Mucosa of rectum (tissue), 2 donors: Measurements from ENCODE around the gene SIRT3.

Experiments used
- H3K27ac ChIP-seq, 2 donors: one replicate each; pipeline ENCODE4 v1.7.0; 2013; ENCODE audit warnings: inconsistent platforms in 2 of 2, low read depth in 2 of 2, low read length in 2 of 2
- H3K27me3 ChIP-seq, 2 donors: one replicate each; pipeline ENCODE4 v1.7.0; 2013; ENCODE audit warnings: low read length in 2 of 2; ENCODE audit not compliant: control insufficient read depth in 2 of 2, insufficient read depth in 2 of 2
- H3K36me3 ChIP-seq, 2 donors: one replicate each; pipeline ENCODE4 v1.7.0; 2013; ENCODE audit warnings: low read length in 2 of 2; ENCODE audit not compliant: control insufficient read depth in 2 of 2, insufficient read depth in 2 of 2
- H3K4me1 ChIP-seq, 2 donors: one replicate each; pipeline ENCODE4 v1.7.0; 2013; ENCODE audit warnings: low read length in 2 of 2, mild to moderate bottlenecking in 1 of 2; ENCODE audit not compliant: control insufficient read depth in 2 of 2, insufficient read depth in 2 of 2
- H3K4me3 ChIP-seq, 2 donors: one replicate each; pipeline ENCODE4 v1.7.0; 2013; ENCODE audit warnings: low read length in 2 of 2
- H3K9ac ChIP-seq, 2 donors: one replicate each; pipeline ENCODE4 v1.7.0; 2013; ENCODE audit warnings: low read length in 2 of 2, low read depth in 1 of 2, mild to moderate bottlenecking in 1 of 2
- H3K9me3 ChIP-seq, 2 donors: one replicate each; pipeline ENCODE4 v1.7.0; 2013; ENCODE audit warnings: low read length in 2 of 2; ENCODE audit not compliant: control insufficient read depth in 2 of 2
- donor health status: healthy.
- donor health status: Normal muscosa, but diverticular disease.

SIRT3 gene

GRCh38 chr11:203945-204586 is 32.1 kb downstream of the SIRT3 start:
- H3K4me3 ChIP-seq, result no peak overlapping the region
- H3K27ac ChIP-seq, result no peak overlapping the region
- H3K27me3 ChIP-seq, result no peaks in the 10 kb centered on the region
- peaks cover 14% of the 10 kb centered on the region in 2 donors for H3K4me1 ChIP-seq
- no peak overlapping the region for H3K9ac ChIP-seq
- H3K36me3 ChIP-seq, result peaks cover 23 to 42% of the 10 kb centered on the region in 2 donors
- no peaks in the 10 kb centered on the region for H3K9me3 ChIP-seq

GRCh38 chr11:203056-203944 is 32.8 kb downstream of the SIRT3 start:
- no peak overlapping the region for H3K27ac ChIP-seq
- H3K9ac ChIP-seq, result no peak overlapping the region
- H3K4me1 ChIP-seq, result peaks cover 14% of the 10 kb centered on the region in 2 donors
- H3K27me3 ChIP-seq, result no peaks in the 10 kb centered on the region
- no peak overlapping the region for H3K4me3 ChIP-seq
- no peaks in the 10 kb centered on the region for H3K9me3 ChIP-seq
- peaks cover 23 to 42% of the 10 kb centered on the region in 2 donors for H3K36me3 ChIP-seq

GRCh38 chr11:202490-202889 is 33.7 kb downstream of the SIRT3 start:
- H3K4me1 ChIP-seq, result peaks cover 14% of the 10 kb centered on the region in 2 donors
- no peak overlapping the region for H3K4me3 ChIP-seq
- no peak overlapping the region for H3K9ac ChIP-seq
- H3K27me3 ChIP-seq, result no peaks in the 10 kb centered on the region
- no peaks in the 10 kb centered on the region for H3K9me3 ChIP-seq
- H3K27ac ChIP-seq, result no peak overlapping the region
- H3K36me3 ChIP-seq, result peaks cover 23 to 42% of the 10 kb centered on the region in 2 donors

- Histone ChIP-seq H3K36me3 (peaks cover 23 to 42% of the 10 kb centered on the region in 2 donors), H3K4me1 (peaks cover 14% of the 10 kb centered on the region in 2 donors), H3K9me3 (no peaks in the 10 kb centered on the region), H3K27me3 (no peaks in the 10 kb centered on the region), H3K9ac (no peak overlapping the region), H3K4me3 (no peak overlapping the region), H3K27ac (no peak overlapping the region)
These were observed 34.2 kb downstream of the SIRT3 start for GRCh38 chr11:201966-202365.

- peaks cover 2 to 4% of the 10 kb centered on the region in 2 donors for H3K4me1 ChIP-seq
- H3K27me3 ChIP-seq, result no peaks in the 10 kb centered on the region
- peaks cover 20 to 36% of the 10 kb centered on the region in 2 donors for H3K36me3 ChIP-seq
- H3K9ac ChIP-seq, result no peak overlapping the region
- H3K9me3 ChIP-seq, result no peaks in the 10 kb centered on the region
- H3K4me3 ChIP-seq, result no peak overlapping the region
- no peak overlapping the region for H3K27ac ChIP-seq
These were observed 35.7 kb downstream of the SIRT3 start for GRCh38 chr11:200224-201003.

- Histone ChIP-seq H3K9me3 (no peaks in the 10 kb centered on the region), H3K36me3 (peaks cover 15 to 31% of the 10 kb centered on the region in 2 donors), H3K9ac (no peak overlapping the region), H3K27ac (no peak overlapping the region), H3K4me3 (no peak overlapping the region), H3K27me3 (no peaks in the 10 kb centered on the region), H3K4me1 (peaks cover 0 to 4% of the 10 kb centered on the region in 2 donors)
These were observed 36.4 kb downstream of the SIRT3 start for GRCh38 chr11:199782-200181.

- H3K4me3 ChIP-seq, result no peak overlapping the region
- peaks cover 0 to 4% of the 10 kb centered on the region in 2 donors for H3K4me1 ChIP-seq
- H3K36me3 ChIP-seq, result peaks cover 9 to 24% of the 10 kb centered on the region in 2 donors
- H3K27me3 ChIP-seq, result no peaks in the 10 kb centered on the region
- H3K27ac ChIP-seq, result no peak overlapping the region
- no peaks in the 10 kb centered on the region for H3K9me3 ChIP-seq
- no peak overlapping the region for H3K9ac ChIP-seq
These were observed 37.0 kb downstream of the SIRT3 start for GRCh38 chr11:199004-199581.

- Histone ChIP-seq H3K4me1 (no peaks in the 10 kb centered on the region), H3K36me3 (peaks cover 3 to 17% of the 10 kb centered on the region in 2 donors), H3K9ac (no peak overlapping the region), H3K27ac (no peak overlapping the region), H3K27me3 (no peaks in the 10 kb centered on the region), H3K9me3 (no peaks in the 10 kb centered on the region), H3K4me3 (no peak overlapping the region)
These were observed 37.8 kb downstream of the SIRT3 start for GRCh38 chr11:198236-198806.

- H3K9ac ChIP-seq, result no peak overlapping the region
- no peaks in the 10 kb centered on the region for H3K4me1 ChIP-seq
- H3K27ac ChIP-seq, result no peak overlapping the region
- H3K36me3 ChIP-seq, result peaks cover 3 to 11% of the 10 kb centered on the region in 2 donors
- no peaks in the 10 kb centered on the region for H3K9me3 ChIP-seq
- no peaks in the 10 kb centered on the region for H3K27me3 ChIP-seq
- no peak overlapping the region for H3K4me3 ChIP-seq
These were observed 38.4 kb downstream of the SIRT3 start for GRCh38 chr11:197741-198235.
